Measurements from ENCODE around the gene GINS1.

The GINS1 gene

DNA sequence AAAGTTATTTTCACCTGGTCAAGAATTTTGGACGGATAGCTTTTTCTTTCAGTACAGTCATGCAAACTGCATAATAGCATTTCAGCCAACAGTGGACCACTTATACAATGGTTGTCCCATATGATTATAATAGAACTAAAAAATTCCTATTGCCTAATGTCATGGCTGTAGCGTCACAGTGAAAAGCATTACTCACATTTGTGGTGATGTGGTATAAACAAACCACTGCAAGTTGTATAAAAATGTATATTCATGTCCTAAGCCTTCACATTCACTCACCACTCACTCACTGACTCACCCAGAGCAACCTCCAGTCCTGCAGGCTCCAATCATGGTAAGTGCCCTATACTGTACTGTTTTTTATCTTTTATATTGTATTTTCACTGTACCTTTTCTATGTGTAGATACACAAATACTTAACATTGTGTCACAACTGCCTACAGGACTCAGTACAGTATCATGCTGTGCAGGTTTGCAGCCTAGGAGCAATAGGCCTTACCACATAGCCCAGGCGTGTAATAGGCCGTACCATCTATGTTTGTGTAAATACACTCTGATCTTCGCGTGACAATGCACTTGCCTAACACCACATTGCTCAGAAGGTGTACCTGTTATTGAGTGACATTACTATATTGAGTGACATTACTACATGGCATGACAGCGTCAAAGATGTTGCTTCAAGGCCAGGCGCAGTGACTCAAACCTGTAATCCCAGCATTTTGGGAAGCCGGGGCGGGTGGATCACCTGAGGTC lies 34.7 kb upstream of the GINS1 start:
- Histone ChIP-seq H4K20me1 (ENCODE audit: insufficient read depth, low read length) (no peaks in the 10 kb centered on the region), H3K9ac (ENCODE audit: low read length) (no peak overlapping the region), H3K9me2 (ENCODE audit: low read depth, low read length) (no peaks in the 10 kb centered on the region), H3K79me2 (ENCODE audit: insufficient read depth, low read length) (0 out of 2 replicates have a peak, but pooled peaks cover 5% of the 10 kb centered on the region), H3K4me2 (ENCODE audit: low read length) (no peak overlapping the region), H3K36me3 (ENCODE audit: insufficient read depth, low read length) (no peaks in the 10 kb centered on the region; the same call in 1 of the 2 replicates), H3K27ac (ENCODE audit: low read depth, low read length, poor library complexity, severe bottlenecking) (no peak overlapping the region), H3K9me3 (ENCODE audit: low read length) (no peaks in the 10 kb centered on the region), H3F3A (ENCODE audit: insufficient read depth, low read length) (no peaks in the 10 kb centered on the region), H3K4me3 (ENCODE audit: low read depth, low read length, poor library complexity, severe bottlenecking) (no peak overlapping the region), H2AFZ (ENCODE audit: low read length) (no peak overlapping the region), H3K27me3 (ENCODE audit: insufficient read depth, low read length) (no peaks in the 10 kb centered on the region), H3K4me1 (ENCODE audit: insufficient read depth, low read length, severe bottlenecking) (peaks cover 12% of the 10 kb centered on the region)
- TF ChIP-seq, protein P1, sequence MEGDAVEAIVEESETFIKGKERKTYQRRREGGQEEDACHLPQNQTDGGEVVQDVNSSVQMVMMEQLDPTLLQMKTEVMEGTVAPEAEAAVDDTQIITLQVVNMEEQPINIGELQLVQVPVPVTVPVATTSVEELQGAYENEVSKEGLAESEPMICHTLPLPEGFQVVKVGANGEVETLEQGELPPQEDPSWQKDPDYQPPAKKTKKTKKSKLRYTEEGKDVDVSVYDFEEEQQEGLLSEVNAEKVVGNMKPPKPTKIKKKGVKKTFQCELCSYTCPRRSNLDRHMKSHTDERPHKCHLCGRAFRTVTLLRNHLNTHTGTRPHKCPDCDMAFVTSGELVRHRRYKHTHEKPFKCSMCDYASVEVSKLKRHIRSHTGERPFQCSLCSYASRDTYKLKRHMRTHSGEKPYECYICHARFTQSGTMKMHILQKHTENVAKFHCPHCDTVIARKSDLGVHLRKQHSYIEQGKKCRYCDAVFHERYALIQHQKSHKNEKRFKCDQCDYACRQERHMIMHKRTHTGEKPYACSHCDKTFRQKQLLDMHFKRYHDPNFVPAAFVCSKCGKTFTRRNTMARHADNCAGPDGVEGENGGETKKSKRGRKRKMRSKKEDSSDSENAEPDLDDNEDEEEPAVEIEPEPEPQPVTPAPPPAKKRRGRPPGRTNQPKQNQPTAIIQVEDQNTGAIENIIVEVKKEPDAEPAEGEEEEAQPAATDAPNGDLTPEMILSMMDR (IDR thresholded peaks at IDR 0.05; ENCODE audit: low read length) = no peak
- no peak for TF ChIP-seq EZH2 (IDR thresholded peaks at IDR 0.05; ENCODE audit: borderline replicate concordance, low read length)

GRCh38 chr20:25374842-25375241 lies 32.6 kb upstream of the GINS1 start:
- H4K20me1 ChIP-seq (ENCODE audit: insufficient read depth, low read length) = no peaks in the 10 kb centered on the region

GRCh38 chr20:25376236-25376635 lies 31.2 kb upstream of the GINS1 start:
- no peak overlapping the region for H2AFZ ChIP-seq (ENCODE audit: low read length)
- H3K79me2 ChIP-seq (ENCODE audit: insufficient read depth, low read length) = peaks cover 23% of the 10 kb centered on the region
- no peak overlapping the region for H3K4me2 ChIP-seq (ENCODE audit: low read length)
- H3K4me1 ChIP-seq (ENCODE audit: insufficient read depth, low read length, severe bottlenecking) = peaks cover 14% of the 10 kb centered on the region
- no peak overlapping the region for H3K9ac ChIP-seq (ENCODE audit: low read length)
- H3K27ac ChIP-seq (ENCODE audit: low read depth, low read length, poor library complexity, severe bottlenecking) = no peak overlapping the region
- H3K9me2 ChIP-seq (ENCODE audit: low read depth, low read length) = no peaks in the 10 kb centered on the region
- H3K9me3 ChIP-seq (ENCODE audit: low read length) = no peaks in the 10 kb centered on the region
- H3K4me3 ChIP-seq (ENCODE audit: low read depth, low read length, poor library complexity, severe bottlenecking) = no peak overlapping the region
- H3F3A ChIP-seq (ENCODE audit: insufficient read depth, low read length) = no peaks in the 10 kb centered on the region
- H4K20me1 ChIP-seq (ENCODE audit: insufficient read depth, low read length) = no peaks in the 10 kb centered on the region
- TF ChIP-seq, protein P1 (IDR thresholded peaks at IDR 0.05; ENCODE audit: low read length) = no peak
- no peak for TF ChIP-seq EZH2 (IDR thresholded peaks at IDR 0.05; ENCODE audit: borderline replicate concordance, low read length)
- H3K36me3 ChIP-seq (ENCODE audit: insufficient read depth, low read length) = peaks cover 4% of the 10 kb centered on the region
- H3K27me3 ChIP-seq (ENCODE audit: insufficient read depth, low read length) = no peaks in the 10 kb centered on the region

More at GRCh38 chr20:25374842-25375241, 32.6 kb upstream of the GINS1 start:
- Histone ChIP-seq H3K79me2 (ENCODE audit: insufficient read depth, low read length) (0 out of 2 replicates have a peak, but pooled peaks cover 10% of the 10 kb centered on the region), H3F3A (ENCODE audit: insufficient read depth, low read length) (no peaks in the 10 kb centered on the region), H3K9me3 (ENCODE audit: low read length) (no peaks in the 10 kb centered on the region), H3K27ac (ENCODE audit: low read depth, low read length, poor library complexity, severe bottlenecking) (no peak overlapping the region), H3K27me3 (ENCODE audit: insufficient read depth, low read length) (no peaks in the 10 kb centered on the region), H3K9ac (ENCODE audit: low read length) (no peak overlapping the region), H3K36me3 (ENCODE audit: insufficient read depth, low read length) (peaks cover 1% of the 10 kb centered on the region), H3K9me2 (ENCODE audit: low read depth, low read length) (no peaks in the 10 kb centered on the region), H3K4me2 (ENCODE audit: low read length) (no peak overlapping the region), H3K4me3 (ENCODE audit: low read depth, low read length, poor library complexity, severe bottlenecking) (no peak overlapping the region), H3K4me1 (ENCODE audit: insufficient read depth, low read length, severe bottlenecking) (peaks cover 13% of the 10 kb centered on the region), H2AFZ (ENCODE audit: low read length) (no peak overlapping the region)
- TF ChIP-seq EZH2 (IDR thresholded peaks at IDR 0.05; ENCODE audit: borderline replicate concordance, low read length) = no peak
- TF ChIP-seq, protein P1 (IDR thresholded peaks at IDR 0.05; ENCODE audit: low read length) = no peak
